SJSA1 (cell line): ENCODE results near the gene ABCA13. TPM values are rescaled to one million over a fixed set of nuclear protein-coding genes. Genes with fewer than 3 reads are reported as not detected.
A peak's percentile ranks its signal among the peaks of the same experiment; 100 is the strongest.
"Not testable (repeated sequence)": the region's sequence is repeated elsewhere in the genome, so short reads cannot be mapped to it uniquely, and the experiment has no call there.

Experiments
- DNase-seq, 2 experiments: peaks; one replicate each; pipeline ENCODE4 v3.0.0-alpha.2; 2015 to 2020; ENCODE audit warnings: low spot score in 2 of 2, low read depth in 1 of 2
- H3K27ac ChIP-seq: fragments of 250-450 bp; sonication (Bioruptor Pico); 2 replicates; pipeline ENCODE4 v1.5.1; 2020; ENCODE audit warnings: mild to moderate bottlenecking, moderate library complexity
- H3K27me3 ChIP-seq: fragments of 250-450 bp; sonication (Bioruptor Pico); replicated peaks from 2 replicates; pipeline ENCODE4 v1.5.1; 2020; ENCODE audit warnings: mild to moderate bottlenecking, moderate library complexity
- H3K36me3 ChIP-seq: fragments of 250-450 bp; sonication (Bioruptor Pico); 2 replicates; pipeline ENCODE4 v1.5.1; 2020; ENCODE audit warnings: mild to moderate bottlenecking
- H3K4me1 ChIP-seq: fragments of 250-450 bp; sonication (Bioruptor Pico); replicated peaks from 2 replicates; pipeline ENCODE4 v1.6.1; 2021; ENCODE audit warnings: mild to moderate bottlenecking
- H3K4me3 ChIP-seq: fragments of 250-450 bp; sonication (Bioruptor Pico); 2 replicates; pipeline ENCODE4 v1.5.1; 2020; ENCODE audit warnings: mild to moderate bottlenecking
- H3K9me3 ChIP-seq: fragments of 250-450 bp; sonication (Bioruptor Pico); replicated peaks from 2 replicates; pipeline ENCODE4 v1.5.1; 2020; ENCODE audit warnings: mild to moderate bottlenecking
- total RNA-seq: library from RNA; depleted of rRNA; stranded (reverse); fragments of >200 nt; shearing (Covaris generic); gene quantifications from 2 replicates; pipeline ENCODE4 v1.2.3, GENCODE V29; 2014

ABCA13 gene
- total RNA-seq, 1 experiment from 2014 or later: 6.7 TPM

DNA sequence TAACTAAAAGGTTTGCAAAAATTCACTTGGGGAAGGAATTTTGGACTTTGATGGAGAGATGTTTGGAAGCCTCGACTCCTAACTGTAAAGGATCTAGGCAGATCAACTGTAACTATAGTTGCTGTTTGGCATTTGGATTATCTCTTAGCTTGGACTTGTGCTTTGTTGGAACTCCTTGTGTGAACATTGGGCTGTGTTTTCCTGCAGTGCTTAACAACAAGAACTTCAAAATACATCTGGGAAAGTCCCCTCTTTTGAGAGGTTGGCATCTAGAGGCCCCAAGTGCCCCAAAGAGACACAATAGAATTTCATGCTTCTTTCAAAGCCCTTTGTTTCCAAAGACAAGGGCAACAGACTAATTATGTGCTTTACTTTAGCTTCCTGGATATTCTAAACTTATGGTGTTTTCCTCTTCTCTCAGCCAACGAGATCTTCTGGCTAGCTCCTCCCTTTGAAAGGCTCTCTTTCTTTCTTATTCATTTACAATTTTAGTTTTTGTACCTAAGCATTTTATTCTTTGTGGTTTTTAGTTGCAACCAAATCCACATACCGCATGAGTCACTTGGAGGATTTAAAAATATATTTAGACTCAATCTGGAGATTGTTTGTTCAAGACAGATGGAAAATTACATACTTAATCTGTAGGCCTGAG lies 11.6 kb downstream of the ABCA13 start:
- peak in 1 of 2 experiments; percentile 76 for DNase-seq
- Histone ChIP-seq H3K27ac (peak overlapping the region; percentile 67), H3K27me3 (no peaks in the 10 kb centered on the region), H3K4me3 (no peak overlapping the region), H3K4me1 (peaks cover 41% of the 10 kb centered on the region), H3K36me3 (no peaks in the 10 kb centered on the region), H3K9me3 (no peaks in the 10 kb centered on the region)

DNA sequence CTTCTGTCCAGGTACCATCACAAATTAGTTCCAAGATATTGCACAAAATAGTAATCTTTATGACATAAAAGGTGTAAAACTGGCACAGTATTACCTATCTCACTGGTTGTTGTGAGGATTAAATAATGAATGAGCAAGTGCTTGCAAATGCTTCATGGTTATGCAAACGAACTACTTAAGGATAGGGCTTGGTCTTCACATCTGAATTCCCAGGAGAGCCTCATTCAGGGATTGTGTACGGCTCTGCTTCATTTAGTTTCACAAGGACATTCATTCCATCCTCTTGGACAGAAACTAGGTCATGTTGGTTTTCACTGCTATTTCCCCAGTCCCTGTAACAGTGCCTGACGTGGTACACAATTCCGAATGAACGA lies 12.1 kb downstream of the ABCA13 start:
- Histone ChIP-seq H3K9me3 (no peaks in the 10 kb centered on the region), H3K4me1 (peaks cover 46% of the 10 kb centered on the region), H3K4me3 (no peak overlapping the region), H3K36me3 (no peaks in the 10 kb centered on the region), H3K27ac (peak overlapping the region; percentile 67), H3K27me3 (no peaks in the 10 kb centered on the region)
- DNase-seq: no peak

DNA sequence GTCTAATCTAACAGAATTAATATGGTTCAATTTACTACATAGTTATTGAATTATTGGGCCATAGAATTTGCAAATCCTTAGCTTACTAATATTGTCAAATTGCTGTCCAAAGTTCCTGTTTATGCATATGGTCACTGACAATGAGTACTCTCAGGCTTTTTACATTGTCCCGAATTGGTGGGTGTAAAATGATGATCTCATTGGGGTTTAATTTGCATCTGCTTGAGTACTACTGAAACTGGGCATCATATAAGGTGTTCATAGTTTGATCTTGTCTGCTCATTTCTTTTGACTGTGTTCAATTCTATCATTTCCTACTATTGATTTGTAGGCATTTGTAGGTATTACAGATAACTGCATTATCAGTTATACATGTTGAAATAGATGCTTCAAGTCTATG lies 12.7 kb downstream of the ABCA13 start:
- Histone ChIP-seq H3K9me3 (no peaks in the 10 kb centered on the region), H3K36me3 (no peaks in the 10 kb centered on the region), H3K4me1 (peaks cover 52% of the 10 kb centered on the region), H3K27me3 (no peaks in the 10 kb centered on the region), H3K27ac (no peak overlapping the region), H3K4me3 (no peak overlapping the region)
- DNase-seq: no peak

DNA sequence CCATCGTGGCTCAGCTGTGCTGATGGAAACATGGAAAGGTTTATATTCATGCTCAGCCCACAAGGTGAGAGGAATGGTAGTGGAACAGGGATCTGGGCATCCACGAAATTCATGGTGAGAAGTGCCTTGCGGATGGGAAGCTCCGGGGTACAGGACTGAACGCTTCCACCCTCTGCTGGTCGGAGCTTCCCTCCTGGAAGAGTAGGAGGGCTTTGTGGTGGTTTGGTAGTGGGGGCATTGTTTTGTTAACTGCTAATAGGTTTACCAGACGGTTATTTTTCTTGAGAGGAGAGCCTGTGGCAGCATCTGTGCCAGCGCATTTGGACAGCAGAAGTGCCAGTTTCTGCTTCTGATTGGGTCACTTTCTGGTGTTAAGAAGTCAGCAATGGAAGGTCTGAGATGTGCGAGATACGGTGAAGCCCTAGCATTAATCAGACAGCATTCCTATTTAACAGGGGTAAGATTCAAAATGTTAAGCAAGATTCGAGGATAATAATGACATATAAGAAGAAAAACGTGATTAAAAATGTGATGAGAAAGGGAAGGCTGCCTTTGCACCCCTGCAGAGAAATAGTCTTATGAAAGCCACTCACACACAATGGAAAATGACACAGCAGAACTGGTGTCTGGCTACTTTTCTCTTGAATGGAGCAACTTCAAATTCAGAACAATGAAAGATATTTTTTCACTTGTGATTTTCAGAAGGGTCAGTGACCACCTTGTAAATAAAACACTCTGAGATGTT lies 17.7 kb downstream of the ABCA13 start:
- H3K4me3 ChIP-seq: no peak overlapping the region
- no peaks in the 10 kb centered on the region for H3K36me3 ChIP-seq
- H3K9me3 ChIP-seq: no peaks in the 10 kb centered on the region
- H3K27me3 ChIP-seq: no peaks in the 10 kb centered on the region
- DNase-seq: peak in 1 of 2 experiments; percentile 70
- H3K4me1 ChIP-seq: peaks cover 23% of the 10 kb centered on the region
- peak overlapping the region; percentile 81 for H3K27ac ChIP-seq

DNA sequence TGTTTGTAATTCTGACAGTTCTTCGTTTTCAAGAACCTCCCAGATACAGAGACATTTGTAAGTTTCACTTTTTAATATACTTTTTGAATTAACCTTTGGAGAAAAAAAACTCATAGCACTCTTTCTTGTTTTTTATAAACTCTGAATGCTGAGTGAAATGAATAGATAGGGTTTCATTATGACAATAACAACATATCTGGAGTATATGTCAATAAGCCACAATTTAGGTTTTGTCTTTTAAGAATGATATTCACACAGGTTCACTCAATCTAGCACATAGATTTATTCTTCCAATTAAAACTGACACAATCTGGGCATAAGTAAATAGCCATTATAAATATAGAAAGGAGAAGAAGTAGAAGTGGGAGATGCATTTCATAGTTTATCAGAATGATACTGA lies 21.7 kb downstream of the ABCA13 start:
- no peaks in the 10 kb centered on the region for H3K27me3 ChIP-seq
- DNase-seq: no peak
- H3K36me3 ChIP-seq: no peaks in the 10 kb centered on the region
- H3K27ac ChIP-seq: no peak overlapping the region
- H3K4me1 ChIP-seq: peaks cover 18% of the 10 kb centered on the region
- no peaks in the 10 kb centered on the region for H3K9me3 ChIP-seq
- no peak overlapping the region for H3K4me3 ChIP-seq

DNA sequence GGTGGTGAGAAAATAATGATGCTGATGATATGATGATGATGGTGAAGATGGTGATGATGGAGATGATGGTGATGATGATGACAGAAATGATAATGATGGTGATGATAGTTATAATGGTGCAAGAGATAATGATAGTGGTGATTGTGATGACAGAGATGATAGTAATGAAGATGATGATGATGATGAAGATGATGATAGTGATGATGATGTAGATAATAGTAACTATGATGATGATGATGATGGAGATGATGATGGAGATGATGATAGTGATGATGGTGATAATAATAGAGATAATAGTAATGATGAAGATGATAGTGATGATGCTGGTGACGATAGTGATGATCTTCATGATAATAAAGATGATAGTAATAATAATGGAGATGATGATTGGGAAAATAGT lies 22.2 kb downstream of the ABCA13 start:
- H3K4me1 ChIP-seq: peaks cover 14% of the 10 kb centered on the region
- no peaks in the 10 kb centered on the region for H3K36me3 ChIP-seq
- H3K27ac ChIP-seq: no peak overlapping the region
- no peaks in the 10 kb centered on the region for H3K27me3 ChIP-seq
- H3K9me3 ChIP-seq: no peaks in the 10 kb centered on the region
- DNase-seq: no peak
- H3K4me3 ChIP-seq: no peak overlapping the region

DNA sequence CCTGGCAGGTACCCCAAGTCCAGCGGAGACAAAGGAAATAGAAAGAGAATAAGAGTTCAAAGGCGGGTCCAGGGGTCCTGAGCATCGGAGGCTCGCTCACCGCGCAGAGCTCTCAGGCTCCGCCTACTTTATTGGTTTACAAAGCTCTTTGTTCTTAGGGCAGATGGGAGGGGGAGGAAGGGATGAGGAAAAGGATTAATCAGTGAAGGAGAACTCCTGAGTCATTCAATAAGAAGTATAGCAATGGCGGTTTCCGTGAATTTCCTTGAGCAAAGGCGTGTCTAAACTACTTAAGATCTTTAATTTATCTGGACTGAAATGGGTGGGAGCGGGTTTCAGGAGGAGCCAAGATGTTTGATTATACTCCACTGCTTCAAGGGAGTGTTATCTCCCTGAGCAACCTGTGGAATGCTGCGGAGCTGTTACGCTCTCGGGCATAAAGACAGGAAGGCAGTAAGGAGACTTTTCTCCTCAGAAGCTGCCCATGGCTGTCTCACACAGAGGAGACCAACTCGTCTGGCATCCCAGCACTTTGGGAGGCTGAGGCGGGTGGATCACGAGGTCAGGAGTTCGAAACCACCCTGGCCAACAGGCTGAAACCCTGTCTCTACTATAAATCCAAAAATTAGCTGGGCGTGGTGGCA lies 29.8 kb downstream of the ABCA13 start:
- not testable (repeated sequence) for H3K27me3 ChIP-seq, H3K9me3 ChIP-seq, H3K27ac ChIP-seq, H3K4me1 ChIP-seq, H3K4me3 ChIP-seq, H3K36me3 ChIP-seq, DNase-seq

DNA sequence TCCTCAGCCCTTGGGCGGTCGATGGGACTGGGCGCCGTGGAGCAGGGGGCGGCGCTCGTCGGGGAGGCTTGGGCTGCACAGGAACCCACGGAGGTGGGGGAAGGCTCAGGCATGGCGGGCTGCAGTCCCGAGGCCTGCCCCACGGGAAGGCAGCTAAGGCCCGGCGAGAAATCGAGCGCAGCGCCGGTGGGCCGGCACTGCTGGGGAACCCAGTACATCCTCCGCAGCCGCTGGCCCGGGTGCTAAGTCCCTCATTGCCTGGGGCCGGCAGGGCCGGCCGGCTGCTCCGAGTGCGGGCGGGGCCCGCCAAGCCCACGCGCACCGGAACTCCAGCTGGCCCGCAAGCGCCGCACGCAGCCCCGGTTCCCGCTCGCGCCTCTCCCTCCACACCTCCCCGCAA lies 31.7 kb downstream of the ABCA13 start:
- not testable (repeated sequence) for DNase-seq, H3K4me3 ChIP-seq, H3K4me1 ChIP-seq, H3K36me3 ChIP-seq, H3K27me3 ChIP-seq, H3K9me3 ChIP-seq, H3K27ac ChIP-seq

DNA sequence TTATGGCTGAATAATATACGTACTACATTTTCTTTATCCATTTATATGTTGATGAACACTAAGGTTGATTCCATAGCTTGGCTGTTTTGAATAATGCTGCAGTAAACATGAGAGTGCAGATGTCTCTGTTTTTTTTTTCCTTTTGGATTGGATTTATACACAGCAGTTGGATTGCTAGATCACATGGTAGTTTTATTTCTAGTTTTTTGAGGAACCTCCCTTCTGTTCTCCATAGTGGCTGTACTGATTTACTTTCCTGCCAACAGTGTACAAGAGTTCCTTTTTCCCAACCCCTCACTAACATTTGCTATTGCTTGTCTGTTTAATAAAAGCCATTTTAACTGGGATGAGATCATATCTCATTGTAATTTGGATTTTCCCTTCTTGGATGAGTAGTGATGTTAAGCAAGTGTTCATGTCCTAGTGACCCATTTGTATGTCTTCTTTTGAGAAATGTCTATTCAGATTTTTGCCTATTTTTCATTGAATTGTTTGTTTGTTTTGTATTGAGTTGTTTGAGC lies 36.0 kb downstream of the ABCA13 start:
- no peaks in the 10 kb centered on the region for H3K9me3 ChIP-seq
- no peaks in the 10 kb centered on the region for H3K27me3 ChIP-seq
- no peaks in the 10 kb centered on the region for H3K4me1 ChIP-seq
- no peaks in the 10 kb centered on the region for H3K36me3 ChIP-seq
- no peak overlapping the region for H3K27ac ChIP-seq
- no peak overlapping the region for H3K4me3 ChIP-seq
- no peak for DNase-seq

DNA sequence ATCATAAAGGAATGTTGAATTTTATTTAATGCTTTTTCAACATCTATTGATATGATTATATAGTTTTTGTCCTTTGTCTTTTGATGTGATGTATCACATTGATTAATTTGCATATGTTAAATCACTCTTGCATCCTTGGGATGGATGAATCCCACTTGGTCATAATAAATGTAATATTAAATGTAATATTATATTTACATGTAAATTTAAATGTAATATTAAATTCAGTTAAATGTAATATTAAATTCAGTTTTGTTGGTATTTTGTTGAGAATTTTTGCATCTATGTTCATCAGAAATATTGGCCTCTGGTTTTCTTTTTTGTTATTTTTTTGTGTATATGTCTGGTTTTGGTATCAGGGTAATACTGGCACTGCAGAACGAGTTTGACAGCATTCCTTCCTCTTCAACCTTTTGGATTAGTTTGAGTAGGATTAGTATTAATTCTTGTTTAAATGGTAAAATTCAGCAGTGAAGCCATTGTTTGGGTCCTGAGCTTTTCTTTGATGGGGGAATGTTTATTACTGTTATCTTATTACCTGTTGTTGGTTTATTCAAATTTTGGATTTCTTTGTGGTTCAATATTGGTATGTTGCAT lies 37.8 kb downstream of the ABCA13 start:
- H3K9me3 ChIP-seq: no peaks in the 10 kb centered on the region
- no peak overlapping the region for H3K27ac ChIP-seq
- H3K36me3 ChIP-seq: no peaks in the 10 kb centered on the region
- no peaks in the 10 kb centered on the region for H3K27me3 ChIP-seq
- H3K4me3 ChIP-seq: no peak overlapping the region
- no peaks in the 10 kb centered on the region for H3K4me1 ChIP-seq
- DNase-seq: no peak

DNA sequence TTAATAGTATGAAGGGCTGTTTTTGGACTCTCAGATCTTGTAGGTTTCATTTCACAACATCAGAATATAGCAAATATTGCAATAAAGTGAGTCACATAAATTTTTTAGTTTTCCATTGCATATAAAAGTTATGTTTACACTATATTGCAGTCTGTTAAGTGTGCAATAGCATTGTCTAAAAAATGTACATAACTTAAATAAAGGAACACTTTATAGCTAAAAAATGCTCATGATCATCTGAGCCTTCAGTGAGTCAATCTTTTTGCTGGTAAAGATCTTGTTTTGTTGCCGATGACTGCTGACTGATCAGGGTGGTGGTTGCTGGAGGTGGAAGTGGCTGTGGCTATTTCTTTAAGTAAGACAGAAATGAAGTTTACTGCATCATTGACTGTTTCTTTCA lies 42.0 kb downstream of the ABCA13 start:
- H3K27me3 ChIP-seq: no peaks in the 10 kb centered on the region
- no peak for DNase-seq
- no peak overlapping the region for H3K27ac ChIP-seq
- H3K4me1 ChIP-seq: no peaks in the 10 kb centered on the region
- no peak overlapping the region for H3K4me3 ChIP-seq
- no peaks in the 10 kb centered on the region for H3K36me3 ChIP-seq
- H3K9me3 ChIP-seq: no peaks in the 10 kb centered on the region

DNA sequence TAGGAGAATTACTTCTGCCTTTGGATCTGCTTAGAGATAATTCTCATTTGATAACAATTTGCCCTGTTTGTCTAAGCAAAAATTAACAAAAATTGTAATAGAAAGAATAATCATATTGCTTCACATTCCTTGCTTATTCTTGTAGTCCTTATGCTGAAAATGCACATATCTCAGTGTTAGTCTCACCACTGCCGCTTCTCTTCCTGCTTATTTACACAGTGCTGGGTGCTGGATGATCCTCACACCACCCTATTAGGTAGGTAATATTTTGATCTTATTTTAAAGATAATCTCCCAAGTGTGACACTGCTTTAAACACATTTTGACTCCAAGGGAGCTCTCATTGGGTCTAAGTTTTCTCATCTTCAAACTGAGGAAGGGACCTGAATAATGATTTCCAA lies 46.0 kb downstream of the ABCA13 start:
- Histone ChIP-seq H3K27me3 (no peaks in the 10 kb centered on the region), H3K36me3 (no peaks in the 10 kb centered on the region), H3K27ac (no peak overlapping the region), H3K4me1 (no peaks in the 10 kb centered on the region), H3K4me3 (no peak overlapping the region), H3K9me3 (no peaks in the 10 kb centered on the region)
- no peak for DNase-seq

DNA sequence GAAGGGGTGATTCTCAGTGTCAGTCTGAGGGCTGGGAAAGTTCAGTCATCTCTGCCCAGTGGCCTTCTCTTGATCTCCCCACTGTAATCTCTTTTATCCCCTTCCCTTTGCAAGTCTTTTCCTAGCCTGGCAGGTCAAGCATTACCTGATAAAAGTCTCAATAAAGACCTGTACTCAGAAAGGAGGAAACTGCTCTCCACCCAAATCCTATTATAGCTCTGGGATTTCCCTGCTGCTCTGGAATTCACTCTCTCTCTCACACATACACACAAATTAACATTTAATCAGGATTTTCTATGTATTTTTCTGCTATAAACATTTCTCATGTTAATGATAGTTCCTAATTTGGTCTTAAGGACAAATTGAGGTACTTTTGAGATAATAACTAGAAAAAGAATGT lies 46.5 kb downstream of the ABCA13 start:
- DNase-seq: no peak
- Histone ChIP-seq H3K4me1 (no peaks in the 10 kb centered on the region), H3K27me3 (no peaks in the 10 kb centered on the region), H3K9me3 (no peaks in the 10 kb centered on the region), H3K27ac (no peak overlapping the region), H3K4me3 (no peak overlapping the region), H3K36me3 (no peaks in the 10 kb centered on the region)

DNA sequence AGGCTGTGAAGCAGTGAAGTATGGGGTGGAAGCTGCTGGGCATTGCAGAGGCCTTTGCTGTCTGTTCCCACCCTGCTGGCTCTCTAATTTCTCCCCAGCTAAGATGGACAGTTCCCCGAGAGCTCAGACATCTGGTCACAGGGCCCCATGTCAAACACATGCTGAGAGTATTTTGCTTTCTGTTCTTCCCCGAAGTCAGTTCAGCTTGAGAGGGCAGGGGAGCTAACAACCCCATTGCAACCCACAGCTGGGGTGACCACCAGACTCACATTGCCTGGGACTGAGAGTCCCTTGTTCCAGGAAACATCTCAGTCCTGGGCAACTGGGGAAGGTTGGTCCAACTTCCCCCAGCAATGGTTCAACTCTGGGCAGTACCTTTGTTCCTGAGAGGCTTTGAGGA lies 52.8 kb downstream of the ABCA13 start:
- no peak overlapping the region for H3K4me3 ChIP-seq
- H3K27ac ChIP-seq: no peak overlapping the region
- no peak for DNase-seq
- no peaks in the 10 kb centered on the region for H3K36me3 ChIP-seq
- H3K27me3 ChIP-seq: no peaks in the 10 kb centered on the region
- H3K9me3 ChIP-seq: no peaks in the 10 kb centered on the region
- no peaks in the 10 kb centered on the region for H3K4me1 ChIP-seq
